CD4-positive, CD25-positive, alpha-beta regulatory T cell (primary cell): ENCODE results near the gene ELL. TPM values are rescaled to one million over a fixed set of nuclear protein-coding genes. Genes with fewer than 3 reads are reported as not detected.

Experiments used
- ATAC-seq, 2 donors: fragments of 150-1000 bp; cut with Tn5 transposase; one replicate each; pipeline ENCODE4 v1.10.0; 2021; ENCODE audit warnings: low read depth in 2 of 2, moderate number of reproducible peaks in 2 of 2, moderate library complexity in 1 of 2
- DNase-seq, 3 donors: peaks; one replicate each; pipeline versions ENCODE4 v3.0.0 to v3.0.0-alpha.2; 2012 to 2022; ENCODE audit warnings: mixed read lengths in 1 of 3
- H3K27ac ChIP-seq: one replicate; pipeline ENCODE4 v1.7.0; 2013; ENCODE audit warnings: mild to moderate bottlenecking, low read length; ENCODE audit not compliant: insufficient read depth, poor library complexity, severe bottlenecking
- H3K27me3 ChIP-seq: one replicate; pipeline ENCODE4 v1.7.0; 2013; ENCODE audit warnings: low read length; ENCODE audit not compliant: control insufficient read depth, insufficient read depth
- H3K36me3 ChIP-seq: one replicate; pipeline ENCODE4 v1.7.0; 2013; ENCODE audit warnings: mild to moderate bottlenecking, low read length, moderate library complexity; ENCODE audit not compliant: control insufficient read depth, insufficient read depth
- H3K4me1 ChIP-seq: 2 replicates; pipeline ENCODE4 v1.7.0; 2013; ENCODE audit warnings: mild to moderate bottlenecking, low read length; ENCODE audit not compliant: insufficient read depth, control insufficient read depth, poor library complexity, severe bottlenecking
- H3K4me3 ChIP-seq: one replicate; pipeline ENCODE4 v1.7.0; 2013; ENCODE audit warnings: low read depth, mild to moderate bottlenecking, low read length, moderate library complexity
- H3K9me3 ChIP-seq, 2 experiments: 1 replicate in 1 of 2; 2 replicates in 1 of 2; pipeline ENCODE4 v1.7.0; 2013; ENCODE audit warnings: low read length in 2 of 2, mild to moderate bottlenecking in 1 of 2, moderate library complexity in 1 of 2; ENCODE audit not compliant: control insufficient read depth in 2 of 2
- H3K27ac Mint-ChIP-seq, 3 donors: one replicate each; pipeline ENCODE4 v1.8.0; 2020 to 2022; ENCODE audit warnings: mild to moderate bottlenecking in 3 of 3, mixed read lengths in 3 of 3, moderate library complexity in 2 of 3
- H3K27me3 Mint-ChIP-seq: one replicate; pipeline ENCODE4 v1.8.0; 2022; ENCODE audit warnings: mild to moderate bottlenecking, mixed read lengths
- H3K36me3 Mint-ChIP-seq: one replicate; pipeline ENCODE4 v1.8.0; 2020; ENCODE audit warnings: mixed read lengths
- H3K4me1 Mint-ChIP-seq, 4 donors: one replicate each; pipeline ENCODE4 v1.8.0; 2020 to 2022; ENCODE audit warnings: mixed read lengths in 4 of 4, mild to moderate bottlenecking in 1 of 4
- H3K4me3 Mint-ChIP-seq, 4 donors: one replicate each; pipeline ENCODE4 v1.8.0; 2020 to 2022; ENCODE audit warnings: mild to moderate bottlenecking in 4 of 4, mixed read lengths in 4 of 4, moderate library complexity in 3 of 4
- H3K9me3 Mint-ChIP-seq, 7 donors: one replicate each; pipeline ENCODE4 v1.8.0; 2020 to 2022; ENCODE audit warnings: mixed read lengths in 7 of 7, mild to moderate bottlenecking in 3 of 7, moderate library complexity in 2 of 7
- polyA plus RNA-seq, 4 donors: library from polyadenylated mRNA; unstranded; fragments of 300-500 nt; fragmentation: Illumina TruSeq; gene quantifications; one replicate each; pipeline ENCODE4 v1.2.3, GENCODE V29; 2021
- total RNA-seq: library from RNA; stranded (reverse); gene quantifications from one replicate; pipeline ENCODE4 v1.2.3, GENCODE V29; 2022

ELL gene
- total and polyA plus RNA-seq, 5 donors from 2014 or later, result 7.7 to 53.6 (median 10.0) TPM

- peak overlapping the region in 2 of 3 donors; percentile 89 to 93 for H3K27ac Mint-ChIP-seq
- peaks cover 7 to 84% (median 44%) of the 10 kb centered on the region in 4 donors for H3K4me1 Mint-ChIP-seq
- Histone ChIP-seq H3K27ac (peak overlapping the region; percentile 69), H3K4me3 (peak overlapping the region; percentile 11), H3K27me3 (no peaks in the 10 kb centered on the region), H3K36me3 (no peaks in the 10 kb centered on the region), H3K4me1 (peaks cover 93% of the 10 kb centered on the region), H3K9me3 (no peaks in the 10 kb centered on the region)
- peak overlapping the region; percentile 88 to 96 (median 92) for H3K4me3 Mint-ChIP-seq
- H3K9me3 Mint-ChIP-seq, result peaks cover 0 to 1% (median 0%) of the 10 kb centered on the region in 7 donors
- no peaks in the 10 kb centered on the region for H3K36me3 Mint-ChIP-seq
- ATAC-seq (no peak), DNase-seq (no peak)
- H3K27me3 Mint-ChIP-seq, result peaks cover 19% of the 10 kb centered on the region
These were observed 100.9 kb downstream of the ELL start for GRCh38 chr19:18420930-18421329.

GRCh38 chr19:18419699-18420460, 102.0 kb downstream of the ELL start:
- peaks cover 7 to 85% (median 41%) of the 10 kb centered on the region in 4 donors for H3K4me1 Mint-ChIP-seq
- DNase-seq, result peak in 1 of 3 donors; percentile 56
- H3K27ac Mint-ChIP-seq, result peak overlapping the region in 2 of 3 donors; percentile 89 to 93
- no peaks in the 10 kb centered on the region for H3K36me3 Mint-ChIP-seq
- H3K27me3 Mint-ChIP-seq, result peaks cover 25% of the 10 kb centered on the region
- Histone ChIP-seq H3K4me3 (peak overlapping the region; percentile 19), H3K27ac (peak overlapping the region; percentile 60), H3K36me3 (no peaks in the 10 kb centered on the region), H3K4me1 (peaks cover 94% of the 10 kb centered on the region), H3K27me3 (no peaks in the 10 kb centered on the region), H3K9me3 (no peaks in the 10 kb centered on the region)
- peaks cover 0 to 1% (median 0%) of the 10 kb centered on the region in 7 donors for H3K9me3 Mint-ChIP-seq
- H3K4me3 Mint-ChIP-seq, result peak overlapping the region; percentile 88 to 96 (median 92)
- ATAC-seq, result peak in 1 of 2 donors; percentile 29

- peak within 1 kb of the TSS; percentile 44 for H3K4me3 ChIP-seq
- ATAC-seq (peak; percentile 53 to 57), DNase-seq (peak; percentile 61 to 82 (median 75))
- H3K36me3 Mint-ChIP-seq, result no peaks in the 10 kb centered on the region
- peaks cover 7 to 85% (median 44%) of the 10 kb centered on the region in 4 donors for H3K4me1 Mint-ChIP-seq
- H3K27ac ChIP-seq, result peak within 1 kb of the TSS; percentile 60
- peak within 1 kb of the TSS; percentile 48 to 93 (median 89) for H3K27ac Mint-ChIP-seq
- H3K27me3 ChIP-seq, result no peaks in the 10 kb centered on the region
- peaks cover 93% of the 10 kb centered on the region for H3K4me1 ChIP-seq
- H3K4me3 Mint-ChIP-seq, result peak within 1 kb of the TSS; percentile 88 to 96 (median 92)
- H3K27me3 Mint-ChIP-seq, result peaks cover 31% of the 10 kb centered on the region
- H3K9me3 ChIP-seq, result no peaks in the 10 kb centered on the region
- no peaks in the 10 kb centered on the region for H3K36me3 ChIP-seq
- H3K9me3 Mint-ChIP-seq, result peaks cover 0 to 1% (median 0%) of the 10 kb centered on the region in 7 donors
These were observed 102.6 kb downstream of the ELL start, which contains the start of gene SSBP4 for GRCh38 chr19:18419195-18419698. Gene SSBP4 (plus strand): TSS chr19:18419398. CDS start chr19:18419649, 251 bp downstream.

DNA sequence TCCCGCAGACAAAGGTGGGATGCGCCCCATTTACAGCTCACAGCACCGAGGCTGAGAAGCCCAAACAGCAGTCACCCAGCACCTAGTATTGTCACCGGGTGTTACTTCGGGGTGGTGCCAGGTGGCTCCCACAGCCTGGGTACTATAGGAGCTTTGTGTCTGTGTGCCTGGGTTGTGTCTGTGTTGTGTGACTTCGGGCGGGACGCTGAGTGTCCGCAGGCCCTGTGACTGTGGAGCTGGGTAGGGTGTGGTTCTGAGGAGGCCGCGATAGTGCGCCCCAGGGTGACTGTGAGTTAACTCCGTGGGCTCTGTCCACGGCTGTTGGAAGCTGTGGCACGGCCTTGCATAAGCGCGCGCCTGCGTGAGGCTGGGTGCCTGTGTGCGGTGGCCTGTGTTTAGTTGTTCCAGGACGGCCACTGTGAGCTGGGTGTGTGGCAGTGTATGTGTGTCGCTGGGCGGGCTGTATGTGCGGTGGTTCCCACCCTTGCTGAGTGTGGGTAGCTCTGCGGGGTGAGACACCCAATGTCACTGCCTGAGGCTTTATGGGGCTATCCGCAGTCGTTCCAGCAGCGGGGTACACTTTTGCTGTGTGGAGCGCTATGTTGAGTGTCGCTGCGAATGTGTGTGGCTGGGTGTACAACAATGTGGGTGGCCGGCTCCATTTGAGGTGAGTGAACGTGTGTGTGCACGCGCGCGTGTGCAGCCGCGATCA, 103.2 kb downstream of the ELL start:
- Histone ChIP-seq H3K36me3 (no peaks in the 10 kb centered on the region), H3K9me3 (no peaks in the 10 kb centered on the region), H3K4me1 (peaks cover 87% of the 10 kb centered on the region), H3K27ac (no peak overlapping the region), H3K27me3 (no peaks in the 10 kb centered on the region), H3K4me3 (peak overlapping the region; percentile 44)
- peak overlapping the region in 2 of 3 donors; percentile 48 to 86 for H3K27ac Mint-ChIP-seq
- H3K4me1 Mint-ChIP-seq, result peaks cover 7 to 83% (median 42%) of the 10 kb centered on the region in 4 donors
- ATAC-seq (peak; percentile 23 to 28), DNase-seq (peak in 1 of 3 donors; percentile 57)
- no peaks in the 10 kb centered on the region for H3K36me3 Mint-ChIP-seq
- peaks cover 0 to 1% (median 0%) of the 10 kb centered on the region in 7 donors for H3K9me3 Mint-ChIP-seq
- peak overlapping the region; percentile 87 to 94 (median 90) for H3K4me3 Mint-ChIP-seq
- H3K27me3 Mint-ChIP-seq, result peaks cover 37% of the 10 kb centered on the region

GRCh38 chr19:18418029-18418482, 103.8 kb downstream of the ELL start:
- H3K27ac Mint-ChIP-seq, result peak overlapping the region in 2 of 3 donors; percentile 40 to 86
- no peak overlapping the region for H3K4me3 ChIP-seq
- H3K27ac ChIP-seq, result no peak overlapping the region
- no peaks in the 10 kb centered on the region for H3K27me3 ChIP-seq
- ATAC-seq (no peak), DNase-seq (no peak)
- H3K9me3 ChIP-seq, result no peaks in the 10 kb centered on the region
- no peaks in the 10 kb centered on the region for H3K36me3 Mint-ChIP-seq
- H3K36me3 ChIP-seq, result no peaks in the 10 kb centered on the region
- H3K4me1 ChIP-seq, result peaks cover 81% of the 10 kb centered on the region
- peak overlapping the region; percentile 87 to 94 (median 90) for H3K4me3 Mint-ChIP-seq
- H3K27me3 Mint-ChIP-seq, result peaks cover 37% of the 10 kb centered on the region
- H3K9me3 Mint-ChIP-seq, result peaks cover 0 to 2% (median 0%) of the 10 kb centered on the region in 7 donors
- H3K4me1 Mint-ChIP-seq, result peaks cover 6 to 77% (median 38%) of the 10 kb centered on the region in 4 donors

- ATAC-seq, result no peak
- Mint-ChIP-seq H3K27me3 (peaks cover 37% of the 10 kb centered on the region), H3K4me3 (peak overlapping the region; percentile 87 to 94 (median 92)), H3K27ac (peak overlapping the region in 1 of 3 donors; percentile 66), H3K36me3 (no peaks in the 10 kb centered on the region), H3K4me1 (peaks cover 0 to 71% (median 33%) of the 10 kb centered on the region in 4 donors), H3K9me3 (peaks cover 0 to 2% (median 0%) of the 10 kb centered on the region in 7 donors)
- Histone ChIP-seq H3K4me3 (no peak overlapping the region), H3K36me3 (no peaks in the 10 kb centered on the region), H3K27me3 (no peaks in the 10 kb centered on the region), H3K4me1 (peaks cover 75% of the 10 kb centered on the region), H3K27ac (no peak overlapping the region), H3K9me3 (no peaks in the 10 kb centered on the region)
- peak in 1 of 3 donors; percentile 50 for DNase-seq
These were observed 104.4 kb downstream of the ELL start for GRCh38 chr19:18417250-18418028.
